Thyroid gland (tissue), 4 donors: ENCODE results near the gene MED20.

Experiments
- CTCF ChIP-seq, 6 experiments: fragments of 200-600 bp in 3 of 6; fragments of 450-650 bp in 3 of 6; sonication (generic) in 3 of 6; IDR thresholded peaks; one replicate each; pipeline ENCODE4 v1.5.1; 2016 to 2019; ENCODE audit warnings: antibody characterized with exemption in 6 of 6, mild to moderate bottlenecking in 2 of 6, inconsistent platforms in 1 of 6, moderate library complexity in 1 of 6
- POLR2A ChIP-seq, 2 donors: fragments of 450-650 bp; IDR thresholded peaks; one replicate each; pipeline ENCODE4 v1.6.1; 2017; ENCODE audit warnings: antibody characterized with exemption in 2 of 2, mild to moderate bottlenecking in 2 of 2, moderate library complexity in 1 of 2

- TF ChIP-seq CTCF (IDR thresholded peaks at IDR 0.05) (no peak), POLR2A (IDR thresholded peaks at IDR 0.05) (no peak)
Measured at GRCh38 chr6:41892921-41893564, 27.9 kb downstream of the MED20 start.
